COLO668 (cell line): Measurements from ENCODE around the gene SPATA24.
"Not testable (repeated sequence)": the region's sequence is repeated elsewhere in the genome, so short reads cannot be mapped to it uniquely, and the experiment has no call there.

Source experiments
- DNase-seq: peaks from one replicate; lab custom pipeline; 2025; ENCODE audit not compliant: unreplicated experiment; lab: John Stamatoyannopoulos, UW

SPATA24 gene, protein sequence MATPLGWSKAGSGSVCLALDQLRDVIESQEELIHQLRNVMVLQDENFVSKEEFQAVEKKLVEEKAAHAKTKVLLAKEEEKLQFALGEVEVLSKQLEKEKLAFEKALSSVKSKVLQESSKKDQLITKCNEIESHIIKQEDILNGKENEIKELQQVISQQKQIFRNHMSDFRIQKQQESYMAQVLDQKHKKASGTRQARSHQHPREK

GRCh38 chr5:139403787-139404483 lies at the start of gene SPATA24:
Gene SPATA24, minus strand, starts transcription at chr5:139404089. Its CDS starts 29 bp downstream, at chr5:139404060.
- DNase-seq = peak; percentile 93

DNA sequence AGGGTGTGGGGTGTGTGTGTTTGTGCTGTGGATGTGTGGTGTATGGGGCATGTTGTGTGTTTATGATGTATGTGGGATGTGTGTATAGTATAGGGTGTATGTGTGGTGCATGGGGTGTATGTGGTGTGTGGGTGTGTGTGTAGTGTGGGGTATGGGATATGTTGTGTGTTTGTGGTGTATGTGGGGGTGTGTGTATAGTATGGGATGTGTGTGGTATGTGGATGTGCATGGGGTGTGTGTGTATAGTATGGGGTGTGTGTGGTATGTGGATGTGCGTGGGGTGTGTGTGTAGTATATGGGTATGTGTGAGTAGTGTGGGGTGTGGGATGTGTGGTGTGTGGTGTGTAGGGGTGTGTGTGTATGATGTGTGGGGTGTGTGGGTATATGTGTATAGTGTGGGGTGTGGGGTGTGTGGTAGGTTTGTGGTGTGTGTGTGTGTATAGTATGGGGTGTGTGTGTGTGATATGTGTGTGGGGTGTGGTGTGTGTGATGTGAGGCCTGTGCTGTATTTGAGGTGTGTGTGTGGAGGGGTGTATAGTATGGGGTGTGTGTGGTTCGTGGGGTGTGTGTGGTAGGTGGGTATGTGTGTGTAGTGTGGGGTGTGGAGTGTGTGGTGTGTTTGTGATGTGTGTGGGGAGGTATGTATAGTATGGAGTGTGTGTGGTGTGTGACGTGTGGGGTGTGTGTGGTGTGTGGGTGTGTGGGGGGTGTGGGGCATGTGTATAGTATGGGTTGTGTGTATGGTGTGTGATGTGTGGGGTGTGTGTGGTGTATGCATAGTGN lies 48.2 kb upstream of the SPATA24 start:
- no peak for DNase-seq

DNA sequence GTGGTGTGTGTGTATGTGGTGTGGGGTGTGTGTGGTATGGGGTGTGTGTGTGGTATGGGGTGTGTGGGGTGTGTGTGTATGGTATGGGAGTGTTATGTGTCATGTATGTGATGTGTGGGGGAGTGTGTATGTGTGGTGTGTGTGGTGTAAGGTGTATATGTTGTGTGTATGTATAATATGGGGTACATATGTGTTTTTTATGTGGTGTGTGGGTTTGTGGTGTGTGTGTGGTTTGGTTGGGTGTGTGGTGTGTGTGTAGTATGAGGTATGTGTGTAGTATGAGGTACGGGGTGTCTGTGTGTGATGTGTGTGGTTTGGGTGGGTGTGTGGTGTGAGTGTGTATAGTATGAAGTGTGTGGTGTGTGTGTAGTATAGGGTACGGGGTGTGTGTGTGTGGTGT lies 47.3 kb upstream of the SPATA24 start:
- no peak for DNase-seq

- DNase-seq = no peak
Measured at GRCh38 chr5:139446956-139447779, 43.3 kb upstream of the SPATA24 start.

- no peak for DNase-seq
Measured at GRCh38 chr5:139445325-139446170, 41.7 kb upstream of the SPATA24 start.

DNA sequence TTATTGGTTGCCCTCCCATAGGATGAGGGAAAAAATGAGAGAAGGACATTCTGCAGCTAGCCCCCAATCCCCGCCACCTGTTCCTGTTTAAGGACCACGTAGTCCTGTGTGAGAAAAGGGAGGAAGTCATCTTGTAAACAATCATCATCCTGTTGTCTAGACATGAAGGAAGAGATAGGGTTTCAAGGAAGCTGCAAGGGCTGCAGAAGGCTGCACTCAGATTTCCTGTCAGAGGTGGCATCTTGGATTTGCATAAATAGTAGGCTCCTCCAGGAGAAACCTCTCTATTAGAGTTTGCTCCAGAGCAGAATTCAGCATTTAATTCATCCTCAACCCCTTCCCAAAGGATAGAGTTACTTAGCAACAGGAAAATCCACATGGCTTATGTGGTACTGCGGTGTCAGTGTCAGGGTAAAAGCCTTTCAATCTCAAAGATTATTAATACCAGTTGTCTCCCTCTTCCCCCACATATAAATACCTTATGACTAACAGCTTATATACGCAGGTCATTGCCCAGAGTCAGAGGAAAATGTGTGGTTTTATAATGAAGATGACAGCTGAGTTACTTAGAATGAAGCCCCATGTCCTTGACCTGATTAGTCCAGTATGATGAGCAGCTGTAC lies 40.1 kb upstream of the SPATA24 start:
- DNase-seq = no peak

- not testable (repeated sequence) for DNase-seq
Measured at GRCh38 chr5:139440416-139440815, 36.5 kb upstream of the SPATA24 start.

GRCh38 chr5:139439013-139439903 lies 35.4 kb upstream of the SPATA24 start, which contains the start of gene DNAJC18:
Gene DNAJC18, minus strand, starts transcription at chr5:139439525. Its CDS starts 80 bp downstream, at chr5:139439445.
- DNase-seq = peak; percentile 81

DNA sequence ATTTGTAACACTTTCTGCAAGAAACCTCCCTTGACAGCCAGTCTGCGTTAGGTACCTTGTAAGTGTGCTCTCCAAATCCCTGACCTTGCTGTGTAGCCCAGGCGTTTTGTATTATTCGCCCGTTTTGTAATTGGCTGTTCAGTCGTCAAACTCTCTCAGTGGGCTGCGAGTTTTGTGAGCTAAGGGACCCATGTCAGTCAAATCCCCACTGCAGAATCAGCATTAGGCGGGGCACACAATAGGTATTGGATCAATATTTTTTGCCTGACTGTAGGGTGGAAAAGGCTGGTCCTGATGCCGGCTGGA lies 34.8 kb upstream of the SPATA24 start:
- DNase-seq = no peak

- DNase-seq = no peak
Measured at GRCh38 chr5:139435676-139436075, 31.8 kb upstream of the SPATA24 start.

GRCh38 chr5:139431706-139432105 lies 27.8 kb upstream of the SPATA24 start:
- no peak for DNase-seq

GRCh38 chr5:139430015-139430414 lies 26.1 kb upstream of the SPATA24 start:
- no peak for DNase-seq

- DNase-seq = no peak
Measured at GRCh38 chr5:139426203-139426885, 22.5 kb upstream of the SPATA24 start.

DNA sequence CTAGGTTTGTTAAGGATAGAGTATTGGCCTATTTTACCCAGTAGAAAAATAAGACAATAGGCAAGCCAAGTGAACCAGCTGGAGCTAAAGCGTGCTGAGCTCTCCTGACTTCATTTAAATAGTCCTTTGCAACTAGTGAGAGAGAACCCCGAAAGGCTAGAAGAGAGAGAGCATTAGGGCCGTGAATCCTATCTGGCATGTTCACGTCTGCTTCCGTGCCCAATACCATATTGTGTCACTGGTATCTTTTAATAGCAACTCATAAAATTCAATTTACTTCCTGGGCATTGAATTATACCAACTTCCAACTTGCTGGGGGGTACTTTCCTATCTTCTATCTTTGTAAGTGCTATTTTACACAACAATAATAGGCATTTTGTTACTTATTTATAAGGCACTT lies 21.6 kb upstream of the SPATA24 start:
- no peak for DNase-seq

- DNase-seq = peak; percentile 17
Measured at GRCh38 chr5:139422307-139422893, 18.5 kb upstream of the SPATA24 start.

DNA sequence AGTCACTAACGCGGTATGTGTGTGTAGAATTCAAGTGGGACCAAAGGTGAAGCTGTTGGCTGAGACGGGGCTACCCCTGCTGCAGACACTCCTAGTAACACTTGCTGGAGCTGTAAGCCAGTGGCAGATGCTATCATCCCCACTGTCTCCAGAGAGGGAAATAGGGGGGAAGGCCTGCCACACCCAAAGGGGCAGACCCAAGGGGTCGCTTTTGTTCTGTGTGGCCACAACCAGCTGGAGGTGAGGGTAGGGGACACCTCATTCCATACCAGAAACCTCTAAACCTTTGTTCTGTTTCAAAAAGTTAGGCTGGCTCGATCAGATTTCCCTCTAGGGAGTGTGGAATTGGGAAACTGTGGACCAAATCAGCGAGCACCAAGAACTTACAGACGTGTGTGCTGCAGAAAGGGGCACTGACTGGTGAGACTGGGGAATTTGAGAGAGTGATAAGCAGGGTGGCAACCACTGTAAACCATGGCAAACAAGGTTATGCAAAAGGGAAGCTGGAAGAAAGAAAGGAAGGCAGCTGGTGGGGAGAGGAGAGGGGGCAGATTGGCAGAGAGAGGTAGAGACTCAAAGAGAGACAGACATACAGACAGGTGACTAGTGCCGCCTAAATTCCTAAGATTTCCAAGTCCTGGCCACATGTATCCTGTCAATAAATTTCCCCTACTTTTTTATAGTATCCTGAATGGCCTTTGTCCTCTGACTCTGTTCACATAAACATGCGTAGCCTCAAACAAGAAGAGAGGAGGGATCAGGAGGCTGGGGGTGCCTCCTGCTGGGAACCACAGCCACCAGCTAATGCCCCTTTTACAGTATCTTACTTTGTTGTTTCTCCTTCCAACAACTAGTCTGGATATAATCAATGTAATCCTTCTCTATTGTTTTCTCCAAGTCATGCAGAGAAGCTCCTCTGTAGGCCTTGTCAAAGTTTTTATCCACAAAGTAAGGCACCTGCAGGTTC lies 15.6 kb upstream of the SPATA24 start:
- DNase-seq = no peak

DNA sequence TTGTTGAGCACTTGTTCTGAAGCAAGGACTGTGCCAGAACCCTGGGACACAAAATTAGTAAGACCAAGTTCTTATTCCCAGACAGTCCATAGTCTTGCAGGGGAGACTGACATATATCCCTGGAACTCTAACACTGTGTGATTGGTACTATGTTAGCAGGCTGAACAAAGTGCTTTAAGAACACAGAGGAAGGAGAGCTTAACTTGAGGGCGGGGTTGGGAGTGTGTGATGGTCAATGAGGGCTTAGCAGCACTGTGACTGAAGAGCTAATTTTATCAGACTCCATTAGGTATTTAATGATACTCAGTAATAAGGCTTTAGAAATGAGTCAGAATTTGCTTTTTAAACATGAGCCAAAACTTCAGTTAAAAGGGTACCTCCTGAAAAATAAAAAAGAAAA lies 14.9 kb upstream of the SPATA24 start:
- no peak for DNase-seq
